H9 (cell line): ENCODE measurements around the gene PFKFB2. TPM values are rescaled to one million over a fixed set of nuclear protein-coding genes. Genes with fewer than 3 reads are reported as not detected.

Experiments used
- DNase-seq: peaks from one replicate; pipeline ENCODE4 v3.0.0-alpha.2; 2017
- H2AFZ ChIP-seq: one replicate; pipeline ENCODE4 v1.6.1; 2013; ENCODE audit warnings: mild to moderate bottlenecking, low read length, control low read depth, moderate library complexity
- H2AK5ac ChIP-seq: 2 replicates; pipeline ENCODE4 v1.6.1; 2013; ENCODE audit warnings: low read length, control low read depth, mixed read lengths; ENCODE audit not compliant: insufficient read length
- H2BK120ac ChIP-seq: one replicate; pipeline ENCODE4 v1.6.1; 2013; ENCODE audit warnings: low read depth, mild to moderate bottlenecking, low read length, control low read depth, inconsistent platforms; ENCODE audit not compliant: poor library complexity, severe bottlenecking
- H2BK12ac ChIP-seq: 2 replicates; pipeline ENCODE4 v1.6.1; 2013; ENCODE audit warnings: low read length, control low read depth, mixed read lengths, low read depth; ENCODE audit not compliant: insufficient read length
- H2BK15ac ChIP-seq: 2 replicates; pipeline ENCODE4 v1.6.1; 2013; ENCODE audit warnings: low read depth, low read length, control low read depth
- H2BK20ac ChIP-seq: one replicate; pipeline ENCODE4 v1.6.1; 2013; ENCODE audit warnings: low read depth, mild to moderate bottlenecking, low read length, control low read depth, inconsistent platforms; ENCODE audit not compliant: poor library complexity, severe bottlenecking
- H2BK5ac ChIP-seq: 2 replicates; pipeline ENCODE4 v1.6.1; 2013; ENCODE audit warnings: low read length, control low read depth, mixed read lengths; ENCODE audit not compliant: insufficient read length
- H3K14ac ChIP-seq: 2 replicates; pipeline ENCODE4 v1.6.1; 2013; ENCODE audit warnings: low read length, control low read depth; ENCODE audit not compliant: insufficient read depth
- H3K18ac ChIP-seq: 2 replicates; pipeline ENCODE4 v1.6.1; 2013; ENCODE audit warnings: low read depth, mild to moderate bottlenecking, mixed read lengths, low read length, control low read depth; ENCODE audit not compliant: insufficient read length
- H3K23ac ChIP-seq: 2 replicates; pipeline ENCODE4 v1.6.1; 2013; ENCODE audit warnings: low read length, control low read depth, mixed read lengths, low read depth; ENCODE audit not compliant: insufficient read length
- H3K23me2 ChIP-seq: 2 replicates; pipeline ENCODE4 v1.6.1; 2013; ENCODE audit warnings: low read depth, mild to moderate bottlenecking, mixed read lengths, low read length, control low read depth; ENCODE audit not compliant: insufficient read length, poor library complexity, severe bottlenecking
- H3K27ac ChIP-seq: 2 replicates; pipeline ENCODE4 v1.5.1; 2013; ENCODE audit warnings: low read length, control low read depth, mixed read lengths, low read depth; ENCODE audit not compliant: insufficient read length
- H3K27me3 ChIP-seq: 2 replicates; pipeline ENCODE4 v1.6.1; 2013; ENCODE audit warnings: low read length, control low read depth, inconsistent platforms; ENCODE audit not compliant: insufficient read depth
- H3K4ac ChIP-seq: 2 replicates; pipeline ENCODE4 v1.6.1; 2013; ENCODE audit warnings: low read depth, mild to moderate bottlenecking, control low read depth, inconsistent platforms, low read length, moderate library complexity
- H3K4me1 ChIP-seq: 2 replicates; pipeline ENCODE4 v1.6.1; 2013; ENCODE audit warnings: low read length, control low read depth, inconsistent platforms; ENCODE audit not compliant: insufficient read depth
- H3K4me2 ChIP-seq: 2 replicates; pipeline ENCODE4 v1.6.1; 2013; ENCODE audit warnings: low read length, control low read depth, mixed read lengths; ENCODE audit not compliant: insufficient read length, insufficient read depth
- H3K56ac ChIP-seq: 2 replicates; pipeline ENCODE4 v1.6.1; 2013; ENCODE audit warnings: low read depth, mild to moderate bottlenecking, mixed read lengths, low read length, control low read depth; ENCODE audit not compliant: insufficient read length
- H3K79me1 ChIP-seq: 2 replicates; pipeline ENCODE4 v1.6.1; 2013; ENCODE audit warnings: low read depth, mild to moderate bottlenecking, moderate library complexity, low read length, control low read depth, inconsistent platforms; ENCODE audit not compliant: insufficient read depth, poor library complexity, severe bottlenecking
- H3K79me2 ChIP-seq: 2 replicates; pipeline ENCODE4 v1.6.1; 2013; ENCODE audit warnings: low read length, control low read depth, inconsistent platforms; ENCODE audit not compliant: insufficient read depth
- H3K9ac ChIP-seq: 2 replicates; pipeline ENCODE4 v1.6.1; 2013; ENCODE audit warnings: low read length, control low read depth, mixed read lengths; ENCODE audit not compliant: insufficient read length; ENCODE audit errors: extremely low read depth
- H3K9me3 ChIP-seq: one replicate; pipeline ENCODE4 v1.6.1; 2013; ENCODE audit warnings: low read depth, low read length, inconsistent platforms; ENCODE audit not compliant: control insufficient read depth
- H3T11ph ChIP-seq: one replicate; pipeline ENCODE4 v1.6.1; 2013; ENCODE audit warnings: mild to moderate bottlenecking, low read length, control low read depth, inconsistent platforms
- H4K20me1 ChIP-seq: one replicate; pipeline ENCODE4 v1.6.1; 2013; ENCODE audit not compliant: control insufficient read depth, insufficient read length, insufficient read depth
- H4K5ac ChIP-seq: 2 replicates; pipeline ENCODE4 v1.6.1; 2013; ENCODE audit warnings: low read depth, mild to moderate bottlenecking, mixed read lengths, low read length, control low read depth; ENCODE audit not compliant: insufficient read length
- H4K8ac ChIP-seq: replicated peaks from 2 replicates; pipeline ENCODE4 v1.6.1; 2013; ENCODE audit warnings: low read length, control low read depth, mixed read lengths, low read depth; ENCODE audit not compliant: insufficient read length
- H4K91ac ChIP-seq: 2 replicates; pipeline ENCODE4 v1.6.1; 2013; ENCODE audit warnings: low read depth, mild to moderate bottlenecking, moderate library complexity, mixed read lengths, low read length, control low read depth; ENCODE audit not compliant: insufficient read length
- H3K27ac Mint-ChIP-seq, 3 experiments: 2 replicates in 2 of 3; 3 replicates in 1 of 3; pipeline ENCODE4 v1.8.0; 2020 to 2021; ENCODE audit warnings: mixed read lengths in 3 of 3, mild to moderate bottlenecking in 1 of 3, moderate library complexity in 1 of 3
- H3K27me3 Mint-ChIP-seq: 2 replicates; pipeline ENCODE4 v1.8.0; 2021; ENCODE audit warnings: low read depth, mild to moderate bottlenecking, moderate library complexity, mixed read lengths
- H3K36me3 Mint-ChIP-seq, 3 experiments: 2 replicates in 2 of 3; 3 replicates in 1 of 3; pipeline ENCODE4 v1.8.0; 2020 to 2021; ENCODE audit warnings: low read depth in 3 of 3, mixed read lengths in 3 of 3; ENCODE audit not compliant: insufficient read depth in 1 of 3
- H3K4me1 Mint-ChIP-seq, 2 experiments: 2 replicates each; pipeline ENCODE4 v1.8.0; 2020; ENCODE audit warnings: mixed read lengths in 2 of 2
- H3K4me3 Mint-ChIP-seq, 2 experiments: 2 replicates in 1 of 2; 3 replicates in 1 of 2; pipeline ENCODE4 v1.8.0; 2020 to 2021; ENCODE audit warnings: mild to moderate bottlenecking in 2 of 2, mixed read lengths in 2 of 2, moderate library complexity in 1 of 2
- H3K9me3 Mint-ChIP-seq, 2 experiments: 2 replicates in 1 of 2; 3 replicates in 1 of 2; pipeline ENCODE4 v1.8.0; 2020; ENCODE audit warnings: mild to moderate bottlenecking in 2 of 2, mixed read lengths in 2 of 2, moderate library complexity in 1 of 2
- CTCF ChIP-seq: fragments of 200-600 bp; sonication (generic); conservative IDR thresholded peaks from 3 replicates; pipeline ENCODE4 v1.8.0; 2021; ENCODE audit warnings: antibody characterized with exemption, mild to moderate bottlenecking
- WGBS: extraction: QIAGEN DNeasy Blood & Tissue Kit; methylation state at CpG from one replicate; pipeline ENCODE4 v1.1.7; 2013; ENCODE audit warnings: missing lambda C conversion rate, low lambda C conversion rate, mixed read lengths; ENCODE audit not compliant: insufficient read length; ENCODE audit errors: extremely low coverage; 5-methylcytosine and 5-hydroxymethylcytosine counted together
- total RNA-seq: library from RNA; stranded (reverse); gene quantifications from 2 replicates; pipeline ENCODE4 v1.2.1, GENCODE V29; 2021

Gene PFKFB2
- total RNA-seq, 1 experiment from 2014 or later: 14.6 TPM

- Histone ChIP-seq H3K4me1 (no peaks in the 10 kb centered on the region), H3K56ac (no peak overlapping the region), H3K9me3 (no peaks in the 10 kb centered on the region), H4K5ac (no peak overlapping the region), H2BK20ac (no peak overlapping the region), H2BK5ac (no peak overlapping the region), H3K79me1 (no peaks in the 10 kb centered on the region), H3K4me2 (no peak overlapping the region), H4K20me1 (no peaks in the 10 kb centered on the region), H3K23ac (no peak overlapping the region), H2AFZ (no peak overlapping the region), H3K9ac (no peak overlapping the region), H2BK120ac (no peak overlapping the region), H2BK12ac (no peak overlapping the region), H3K18ac (no peak overlapping the region), H2AK5ac (no peak overlapping the region), H3K79me2 (no peaks in the 10 kb centered on the region), H3K23me2 (no peaks in the 10 kb centered on the region), H3T11ph (no peak overlapping the region), H3K27me3 (no peaks in the 10 kb centered on the region), H4K8ac (no peak overlapping the region), H3K14ac (no peak overlapping the region), H3K4ac (no peak overlapping the region), H4K91ac (no peak overlapping the region), H2BK15ac (no peak overlapping the region), H3K27ac (no peak overlapping the region)
- H3K4me1 Mint-ChIP-seq: peaks cover 7 to 11% of the 10 kb centered on the region in 2 experiments
- no CpG with 5 or more reads among the region's 3 CpGs for WGBS
- no peaks in the 10 kb centered on the region for H3K36me3 Mint-ChIP-seq
- no peak for TF ChIP-seq CTCF
- no peak for DNase-seq
- no peak overlapping the region for H3K27ac Mint-ChIP-seq
- no peaks in the 10 kb centered on the region; the same call in 1 of the 2 replicates for H3K27me3 Mint-ChIP-seq
- H3K9me3 Mint-ChIP-seq: no peaks in the 10 kb centered on the region
- no peak overlapping the region for H3K4me3 Mint-ChIP-seq
Observed at GRCh38 chr1:207109004-207109403, 55.9 kb downstream of the PFKFB2 start.
